HG03575 (cell line): ENCODE results near the gene TBC1D1.

Experiments
- ATAC-seq: cut with Tn5 transposase; IDR thresholded peaks from one replicate; pipeline ENCODE4 v1.9.1; 2021; ENCODE audit not compliant: unreplicated experiment, insufficient number of reproducible peaks, low FRiP score; ENCODE audit errors: extremely low read depth

Gene TBC1D1

DNA sequence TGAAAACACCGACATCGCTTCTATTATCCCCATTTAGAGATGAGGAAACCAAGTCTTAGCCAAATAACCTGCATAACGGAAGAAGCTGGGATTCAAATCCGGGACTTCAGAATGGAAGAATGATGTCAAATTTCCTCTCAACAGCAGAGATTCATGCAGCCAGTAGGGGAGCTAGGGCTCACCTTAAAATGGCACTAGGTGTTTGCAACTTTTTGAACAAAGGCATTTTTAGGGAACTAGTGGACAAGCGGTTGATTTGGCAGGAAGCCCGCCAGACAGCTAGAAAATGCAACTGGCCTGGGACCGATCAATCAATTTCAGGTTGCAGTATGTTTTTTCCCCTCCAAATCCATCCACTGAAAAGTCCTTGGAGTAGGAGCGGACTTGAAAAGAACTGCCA is 293.5 kb downstream of the TBC1D1 start:
- ATAC-seq: no peak

DNA sequence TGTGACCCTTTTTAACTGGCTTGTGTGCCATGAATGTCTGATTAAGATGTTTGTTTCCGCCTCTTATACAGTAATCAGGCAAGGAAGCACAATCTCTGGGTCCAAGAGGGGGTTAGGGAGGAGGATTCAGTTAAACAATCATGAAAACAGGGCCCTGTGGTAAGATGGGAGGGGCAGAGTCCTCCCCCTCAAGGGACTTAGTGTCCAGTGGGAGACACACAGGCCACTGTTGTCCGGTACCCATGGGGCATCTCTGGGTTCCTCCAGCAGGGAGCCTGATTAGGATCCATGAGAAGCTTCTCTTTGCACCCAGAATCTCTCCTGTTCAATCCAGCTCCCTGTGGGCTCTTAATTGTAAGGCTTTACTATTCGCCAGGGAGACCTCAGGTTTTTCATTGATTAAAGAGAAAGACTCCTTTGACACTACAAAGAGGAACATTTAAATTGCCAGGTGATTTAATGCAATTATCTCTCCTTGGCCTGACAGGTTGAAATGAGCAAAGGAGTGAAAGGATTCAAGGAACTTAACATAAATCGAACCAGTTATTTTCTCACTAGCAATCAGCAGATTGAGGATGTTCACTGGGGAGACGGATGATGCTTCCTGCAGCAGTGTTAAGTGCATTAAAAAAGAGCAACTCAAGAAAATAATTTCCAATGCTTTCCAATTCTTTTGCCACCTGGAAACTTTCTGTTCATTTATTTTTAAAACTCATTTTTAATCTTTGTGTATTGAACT is 294.7 kb downstream of the TBC1D1 start:
- no peak for ATAC-seq

DNA sequence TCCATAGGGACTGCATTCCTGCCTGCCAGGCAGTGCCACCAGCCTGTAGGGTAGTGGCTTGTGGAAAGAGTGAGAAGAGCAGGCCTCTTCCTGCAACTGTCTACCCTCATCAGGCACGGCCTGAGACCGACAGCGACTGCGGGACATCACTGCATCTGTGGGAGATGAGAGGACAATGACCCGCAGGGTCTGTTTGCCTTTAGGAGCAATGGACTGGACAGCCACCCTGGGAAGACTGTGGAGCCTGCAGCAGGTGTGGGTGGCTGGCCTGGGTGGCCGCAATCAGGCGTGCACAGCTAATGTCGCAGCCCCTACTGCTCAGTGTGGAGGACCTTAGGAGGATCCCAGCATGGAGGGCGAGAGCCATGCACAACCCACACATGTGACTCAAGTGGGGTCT is 297.3 kb downstream of the TBC1D1 start:
- ATAC-seq: no peak

DNA sequence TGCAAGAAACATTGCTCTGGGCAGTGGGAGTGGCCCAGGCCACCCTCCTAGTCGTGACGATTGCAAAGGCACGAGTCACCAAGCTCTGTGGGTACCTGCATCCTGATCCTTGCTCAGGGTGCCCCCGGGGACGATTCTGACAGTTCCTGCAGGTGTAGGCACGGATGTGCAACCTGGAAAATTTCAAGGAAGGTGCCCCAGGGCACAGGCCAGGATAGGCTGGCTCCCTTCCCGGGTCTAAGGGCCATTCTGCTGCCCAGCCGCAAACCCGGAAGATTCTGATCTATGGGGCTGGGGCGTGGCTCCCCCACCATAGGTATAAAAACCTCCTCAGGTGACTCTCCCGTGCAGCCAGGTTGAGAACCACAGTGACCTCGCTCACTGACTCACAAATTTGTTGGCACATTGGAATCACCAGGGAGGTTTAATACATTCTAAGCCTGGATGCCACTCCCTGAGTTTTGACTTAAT is 297.8 kb downstream of the TBC1D1 start:
- ATAC-seq: no peak
